Fibroblast of skin of scalp (primary cell): ENCODE data around the gene THSD4.

Experiments used
- DNase-seq: peaks from one replicate; pipeline ENCODE4 v3.0.0-alpha.2; 2013

THSD4 gene

DNA sequence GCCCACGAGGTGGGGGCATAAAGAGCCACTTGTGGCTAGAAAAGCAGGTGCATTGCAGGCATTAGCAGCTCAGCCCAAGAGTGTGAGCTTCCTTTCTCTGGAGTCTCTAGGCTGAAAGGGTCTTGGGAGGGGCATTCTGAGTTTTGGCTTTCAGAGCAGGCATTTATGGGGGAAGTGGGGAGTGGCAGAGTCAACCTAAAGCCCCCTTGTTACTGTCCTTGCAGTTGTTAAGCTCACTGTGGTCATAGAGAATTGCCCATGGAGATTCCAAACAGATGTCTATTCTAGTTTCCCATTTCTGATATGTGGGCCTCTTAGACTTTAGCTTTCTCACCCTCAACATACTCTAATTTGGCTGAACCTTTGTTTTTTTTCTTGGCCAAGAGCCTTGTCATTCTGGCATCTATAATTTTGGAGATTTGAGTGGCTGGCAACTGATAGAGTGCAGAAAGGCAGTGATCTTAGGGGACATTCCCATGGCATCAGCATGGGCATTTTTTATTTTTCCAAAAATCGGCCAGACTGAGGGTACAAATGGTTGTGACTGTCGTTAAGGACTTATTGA, 217.9 kb downstream of the THSD4 start:
- no peak for DNase-seq

DNA sequence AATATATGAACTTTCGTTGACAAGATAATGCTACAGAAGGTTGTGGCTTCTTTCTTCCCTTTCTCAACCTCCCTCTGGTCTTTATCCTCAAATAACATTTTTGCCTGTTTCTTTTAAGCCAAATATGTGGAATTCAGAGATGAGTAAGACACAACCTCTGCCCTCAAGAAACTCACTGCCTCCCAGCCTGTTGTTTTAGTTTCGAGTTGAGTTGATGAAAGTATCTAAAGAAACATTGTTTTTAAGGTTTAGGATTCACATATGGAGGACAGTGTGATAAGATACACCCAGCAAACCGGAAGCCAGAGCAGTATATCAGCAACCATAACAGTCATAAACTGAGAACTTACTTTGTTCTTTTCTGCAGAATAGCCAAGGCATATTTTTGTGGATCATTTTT, 218.6 kb downstream of the THSD4 start:
- DNase-seq, result peak; percentile 74

DNA sequence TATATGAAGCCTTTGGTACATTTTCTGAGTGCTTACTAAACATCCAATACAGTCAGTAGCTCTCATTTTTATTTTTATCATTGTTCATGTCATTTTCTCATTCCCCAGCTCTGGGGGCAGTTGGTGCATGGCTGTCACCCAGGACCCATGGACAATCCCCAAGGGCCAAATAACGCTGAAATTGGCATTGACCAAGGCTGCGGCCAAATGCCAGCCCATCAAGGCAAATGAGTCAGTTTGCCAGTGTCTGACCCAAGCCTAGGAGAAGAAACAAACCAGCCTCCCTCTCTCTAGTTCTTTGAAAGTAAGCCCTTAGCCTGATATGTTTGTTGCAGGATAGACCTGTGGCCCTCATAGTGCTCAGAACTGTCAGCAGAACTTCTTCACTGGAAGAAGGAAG, 219.2 kb downstream of the THSD4 start:
- no peak for DNase-seq

DNA sequence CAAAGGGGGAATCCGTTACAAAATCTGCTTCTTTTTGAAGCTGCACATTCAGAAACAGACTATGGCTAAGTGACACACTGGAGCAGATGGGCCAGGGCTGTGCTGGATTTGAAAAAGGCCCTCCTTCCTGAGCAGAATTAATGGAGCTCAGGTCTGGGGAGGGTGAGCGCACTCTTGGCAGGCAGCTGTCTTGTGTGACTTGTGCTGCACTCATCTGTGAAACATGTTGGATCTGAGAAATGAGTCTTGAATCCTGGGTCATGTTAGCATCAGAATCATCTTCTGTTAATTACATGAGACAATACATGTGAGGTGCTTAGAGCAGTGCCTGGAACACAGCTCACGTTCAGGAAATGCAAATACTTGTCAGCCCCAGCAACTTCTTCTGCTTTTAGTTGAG, 219.6 kb downstream of the THSD4 start:
- no peak for DNase-seq

DNA sequence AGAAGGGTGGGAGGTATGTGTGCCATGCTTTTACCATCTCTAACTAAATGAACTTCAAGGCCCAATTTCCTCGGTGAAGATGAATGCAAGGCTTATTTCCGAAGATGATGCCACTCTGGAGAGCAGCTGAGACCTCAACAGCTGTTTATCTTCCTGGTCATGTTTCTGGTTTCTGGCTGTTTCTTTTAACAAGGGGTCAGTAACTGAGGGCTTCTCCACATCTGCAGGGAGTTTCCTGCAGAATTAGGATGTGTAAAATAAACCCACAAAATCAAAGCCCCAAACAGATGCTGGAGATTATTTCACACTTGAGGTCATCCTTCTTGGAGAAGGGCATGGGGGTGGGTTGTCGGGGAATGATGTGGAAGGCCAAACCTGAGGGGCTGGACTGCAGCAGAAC, 220.3 kb downstream of the THSD4 start:
- DNase-seq, result no peak

DNA sequence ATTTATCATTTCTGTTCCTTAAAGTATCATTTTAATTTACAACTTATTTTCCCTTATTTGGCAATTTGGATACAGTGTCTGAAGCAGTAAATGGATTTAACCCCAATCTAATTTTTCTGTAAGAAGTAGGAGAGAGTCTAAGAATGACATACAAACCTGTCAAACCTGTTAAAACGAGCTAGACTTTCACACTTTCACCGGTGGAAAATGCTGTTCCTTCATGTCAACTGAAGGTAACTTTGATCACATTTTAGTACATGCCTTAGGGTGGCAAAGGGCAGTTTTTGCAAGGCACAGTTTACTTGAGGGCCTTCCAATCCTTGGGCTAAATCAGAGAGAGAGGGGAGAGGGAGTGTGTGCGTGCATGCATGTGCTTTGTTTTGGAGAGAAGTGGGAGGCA, 221.4 kb downstream of the THSD4 start:
- DNase-seq, result no peak

DNA sequence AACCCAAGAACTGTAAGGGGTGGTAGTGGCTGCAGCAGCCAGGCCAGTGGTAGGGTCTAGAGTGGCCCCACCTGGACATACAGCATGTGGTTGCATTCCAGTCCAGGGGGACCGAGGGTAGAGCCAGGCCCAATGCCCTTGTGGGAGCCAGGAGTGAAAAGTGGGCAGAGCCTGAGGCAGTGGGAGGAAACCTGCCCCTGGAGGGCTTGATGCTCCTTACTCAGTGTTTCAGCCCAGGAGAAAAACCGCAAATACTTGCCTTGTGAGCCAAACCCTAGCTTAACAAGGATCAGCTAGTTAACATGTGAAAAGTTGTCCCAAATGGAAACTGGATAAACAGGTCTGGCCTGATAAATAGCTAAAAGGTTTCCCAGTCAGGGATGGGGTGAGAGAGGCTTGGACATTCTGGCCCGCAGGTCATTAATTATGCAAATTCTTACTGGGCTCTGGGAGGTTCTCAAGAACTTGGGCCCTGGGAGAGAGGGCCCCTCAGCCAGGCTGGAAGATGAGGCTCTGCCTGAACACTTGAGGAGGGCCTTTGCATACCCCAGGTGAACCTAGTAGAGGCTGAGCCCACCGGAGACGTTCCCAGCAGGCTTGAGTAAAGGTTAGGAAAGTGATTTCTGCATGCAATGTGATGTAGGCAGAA, 222.1 kb downstream of the THSD4 start:
- DNase-seq, result peak; percentile 25

DNA sequence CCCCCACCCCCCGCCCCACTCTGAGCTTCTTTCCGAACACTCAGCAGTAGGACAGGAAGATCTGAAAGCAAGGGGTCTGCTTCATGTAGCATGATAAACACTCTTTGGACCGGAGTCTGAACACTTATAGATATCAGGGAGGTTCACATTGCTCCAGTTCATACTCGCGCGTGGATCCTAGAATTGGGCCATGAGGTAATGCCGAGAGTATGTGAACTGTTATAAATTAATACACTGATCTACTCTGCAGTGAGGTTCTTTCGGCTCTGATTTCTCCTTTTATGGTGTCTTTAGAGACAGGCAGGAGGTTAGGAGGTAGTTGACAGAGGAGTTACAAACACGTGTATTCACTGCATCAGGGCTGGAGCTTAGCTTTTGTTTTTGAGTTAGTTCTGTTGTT, 223.0 kb downstream of the THSD4 start:
- DNase-seq, result peak; percentile 20

DNA sequence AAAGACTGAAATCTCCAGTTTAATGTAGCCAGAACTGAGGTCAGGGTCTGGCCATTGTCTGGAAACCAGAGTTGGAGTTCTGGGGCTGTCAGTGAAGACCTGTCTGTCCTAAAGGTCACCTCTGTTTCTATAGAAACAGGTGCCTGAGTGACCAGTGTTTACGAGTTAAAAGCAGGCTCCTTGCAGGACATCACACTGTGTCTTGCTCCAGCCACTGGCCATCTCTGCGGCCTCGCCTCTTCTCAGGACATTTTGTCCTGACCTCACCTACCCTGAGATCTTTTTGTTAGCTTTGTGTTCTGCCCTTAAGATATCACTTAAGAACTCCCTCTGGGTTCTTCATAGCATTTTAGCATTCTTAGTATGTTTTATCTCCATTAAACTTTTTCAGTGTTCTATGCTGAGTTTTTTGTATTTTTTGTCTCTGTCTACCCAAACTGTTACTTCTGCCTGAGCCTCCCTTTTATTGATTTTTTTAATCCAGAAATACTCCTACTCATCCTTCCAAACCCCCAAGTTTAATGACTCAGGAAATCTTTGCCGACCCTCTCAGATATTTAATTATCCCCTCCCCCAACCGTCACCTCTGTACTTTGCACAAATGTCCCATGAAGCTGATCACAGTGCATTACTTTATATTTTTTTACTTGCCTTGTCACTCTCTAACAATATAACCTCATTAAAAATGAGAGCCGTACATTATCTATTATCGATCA, 223.7 kb downstream of the THSD4 start:
- no peak for DNase-seq

DNA sequence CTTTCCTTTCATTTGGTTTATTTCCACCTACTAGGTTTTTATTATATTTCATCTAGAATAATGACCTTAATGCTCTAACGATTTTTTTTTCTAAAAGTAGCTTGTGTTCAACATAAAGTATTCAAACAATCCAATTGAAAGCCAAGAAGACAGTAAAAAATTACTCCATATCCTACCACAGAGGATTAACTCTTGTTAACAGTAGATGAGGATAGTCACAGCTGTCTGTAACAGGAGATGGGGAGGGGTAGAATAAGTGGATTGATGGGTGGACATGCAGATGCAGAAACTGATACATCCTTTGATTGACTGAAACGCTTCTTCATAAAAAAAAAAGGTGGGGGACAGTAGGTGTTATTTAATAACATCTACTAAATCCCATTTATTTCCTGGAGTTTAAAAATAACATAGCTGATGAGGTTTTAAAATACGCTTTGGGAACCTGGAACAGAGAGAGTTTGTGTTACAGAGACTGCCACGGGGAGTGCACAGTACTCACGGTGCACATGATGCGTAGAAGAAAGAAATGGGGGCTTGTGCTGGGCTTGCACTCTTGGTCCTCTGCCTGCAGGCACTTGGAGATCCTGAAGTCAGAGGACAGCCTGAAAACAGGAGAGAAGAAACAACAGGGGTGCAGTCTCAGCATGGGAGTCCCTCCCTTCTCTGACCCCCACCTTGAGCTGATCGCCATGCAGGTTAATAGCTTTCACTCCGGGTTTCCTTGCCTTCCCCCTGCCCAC, 226.7 kb downstream of the THSD4 start:
- DNase-seq, result no peak

DNA sequence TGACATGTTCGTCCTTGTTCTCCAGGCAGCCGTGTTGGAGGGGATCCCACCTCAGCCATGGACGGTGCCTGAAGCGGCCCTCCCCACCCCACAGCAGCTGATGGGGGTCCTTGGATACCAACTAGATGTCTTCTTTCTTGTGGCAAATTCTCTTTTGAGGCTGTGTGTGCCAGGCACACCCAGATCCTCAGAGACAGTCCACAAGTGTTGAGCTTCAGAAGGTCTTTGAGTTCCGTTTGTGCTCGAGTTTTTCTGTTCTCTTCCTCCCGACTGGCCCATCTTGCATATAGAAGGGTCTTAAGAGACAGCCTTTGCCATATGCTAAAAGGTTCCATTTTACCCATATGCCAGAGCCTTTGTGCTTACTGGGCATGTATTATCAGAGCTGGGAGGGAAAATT, 227.4 kb downstream of the THSD4 start:
- no peak for DNase-seq

DNA sequence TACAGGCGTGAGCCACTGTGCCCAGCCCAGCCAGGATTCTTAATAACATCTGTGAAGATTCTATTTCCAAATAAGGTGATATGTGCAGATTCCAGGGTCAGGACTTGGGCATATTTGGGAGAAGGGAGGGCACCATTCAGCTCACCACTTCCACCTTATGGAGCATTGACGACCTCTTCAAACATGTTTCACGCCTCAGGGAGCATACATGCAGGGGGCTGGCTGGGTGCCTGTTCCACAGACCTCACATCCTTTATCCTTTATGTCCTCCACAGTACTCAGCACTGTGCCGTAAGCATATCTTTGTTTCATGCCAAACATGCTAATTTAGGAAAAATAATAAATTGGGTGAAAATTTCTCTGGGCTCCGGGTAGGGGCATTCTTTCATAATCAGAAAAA, 229.0 kb downstream of the THSD4 start:
- no peak for DNase-seq

DNA sequence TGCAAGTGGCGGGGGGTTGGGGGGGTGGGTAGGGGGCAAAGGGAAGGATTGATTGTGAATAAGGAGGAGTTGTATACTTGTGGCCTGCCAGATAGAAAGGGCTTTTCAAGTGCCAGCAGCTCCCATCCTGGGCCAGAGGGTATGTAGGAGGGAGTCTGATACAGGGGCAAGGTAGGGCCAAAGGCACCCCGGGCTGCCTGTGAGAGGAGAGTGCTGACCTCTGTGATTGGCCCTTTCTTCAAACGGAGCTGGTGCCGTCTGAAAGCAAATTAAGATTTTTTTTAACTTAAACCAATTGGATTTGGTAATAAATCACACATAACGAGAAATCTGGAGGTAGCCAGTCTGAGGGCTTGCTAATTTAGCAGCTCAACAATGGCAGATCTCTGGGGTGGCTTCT, 229.9 kb downstream of the THSD4 start:
- DNase-seq, result no peak

DNA sequence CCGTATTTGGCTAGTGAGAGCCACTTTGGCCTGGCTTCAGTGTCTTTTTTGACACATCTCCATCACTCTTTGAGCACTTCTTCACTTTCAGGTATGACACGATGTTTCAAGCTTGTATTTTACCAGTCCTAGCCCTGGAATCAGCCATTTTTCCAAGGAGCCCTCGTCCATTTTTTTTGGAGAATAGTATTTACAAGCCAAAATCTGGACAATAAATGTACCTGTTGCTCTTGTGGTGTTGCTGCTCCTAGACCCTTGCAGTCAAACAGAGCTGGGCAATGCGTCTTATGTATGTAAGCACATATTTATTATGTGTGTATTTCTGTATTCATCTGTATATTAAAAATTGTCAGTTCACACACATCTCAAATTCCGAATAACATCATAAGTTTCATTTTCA, 231.2 kb downstream of the THSD4 start:
- DNase-seq, result no peak

DNA sequence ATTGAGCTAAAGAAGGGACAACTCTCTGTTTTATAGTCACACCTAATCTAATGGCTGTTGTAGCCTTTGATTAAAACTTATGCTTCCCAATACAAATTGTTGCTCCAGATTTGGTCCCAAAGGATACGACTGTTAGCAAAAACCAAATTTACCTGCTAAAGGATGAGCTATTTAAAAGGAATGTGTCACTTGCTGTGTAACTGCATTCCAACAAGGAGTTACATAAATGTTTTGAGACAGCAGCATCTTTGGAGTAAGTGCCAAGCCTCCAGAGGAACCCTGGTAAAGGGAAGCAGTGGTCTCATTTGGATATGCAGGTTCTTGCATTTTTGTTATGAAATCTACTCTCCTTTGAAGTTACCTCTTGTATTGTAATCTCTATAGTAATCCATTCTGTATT, 233.3 kb downstream of the THSD4 start:
- no peak for DNase-seq

DNA sequence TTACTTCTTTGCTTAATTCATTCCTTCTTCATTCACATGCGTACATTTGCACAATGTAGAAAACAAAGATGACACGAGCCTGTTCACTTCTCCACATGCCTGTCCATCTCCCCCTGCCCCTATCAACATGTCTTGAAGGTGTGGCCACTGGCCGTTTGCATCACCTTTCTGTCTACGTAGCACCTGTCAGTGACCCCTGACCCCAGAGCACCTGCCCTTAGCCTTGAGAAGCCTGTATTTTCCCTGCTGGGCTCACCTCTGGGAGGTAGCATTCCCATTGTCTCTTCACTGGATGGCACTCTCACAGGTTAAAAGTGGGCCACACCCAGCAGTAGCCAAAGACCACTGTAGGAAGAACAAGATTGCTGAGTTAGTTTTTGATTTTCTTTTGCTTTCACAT, 234.1 kb downstream of the THSD4 start:
- DNase-seq, result no peak

DNA sequence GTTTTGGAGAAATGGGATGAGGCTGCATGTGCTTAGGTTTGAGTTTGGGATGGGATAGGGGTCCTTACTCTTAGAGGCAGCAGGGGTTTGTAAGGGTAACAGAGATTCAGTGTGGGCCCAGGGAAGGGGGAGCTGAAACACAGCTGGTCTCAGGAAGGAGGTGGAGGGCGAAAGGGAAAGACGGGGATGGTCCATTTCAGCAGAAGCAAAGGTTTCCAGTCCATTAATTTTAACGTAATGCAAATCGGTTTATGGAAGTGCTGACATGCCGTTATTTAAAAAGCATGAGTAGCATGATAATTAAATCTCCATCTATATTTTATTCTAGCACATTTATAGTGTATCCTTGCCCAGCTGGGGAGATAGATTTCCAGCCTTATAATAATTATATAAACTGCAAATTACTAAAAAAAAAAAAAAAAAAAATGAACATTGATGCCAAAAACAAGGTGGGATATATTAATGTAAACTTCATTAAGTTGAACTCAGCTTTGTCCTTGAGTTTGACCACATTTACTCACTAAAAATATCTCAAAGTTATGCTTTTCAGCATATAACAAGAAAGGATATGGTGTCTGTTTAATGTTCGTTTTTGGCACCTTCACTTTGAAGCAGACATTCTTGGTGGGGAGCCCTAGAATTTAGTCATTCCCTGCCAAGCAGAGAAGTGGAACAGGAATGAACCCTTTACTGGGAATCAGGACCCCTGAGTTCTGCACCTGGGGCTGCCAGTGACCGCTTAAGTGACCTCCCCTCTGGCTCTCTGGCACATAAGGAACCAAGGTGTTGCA, 234.7 kb downstream of the THSD4 start:
- no peak for DNase-seq

DNA sequence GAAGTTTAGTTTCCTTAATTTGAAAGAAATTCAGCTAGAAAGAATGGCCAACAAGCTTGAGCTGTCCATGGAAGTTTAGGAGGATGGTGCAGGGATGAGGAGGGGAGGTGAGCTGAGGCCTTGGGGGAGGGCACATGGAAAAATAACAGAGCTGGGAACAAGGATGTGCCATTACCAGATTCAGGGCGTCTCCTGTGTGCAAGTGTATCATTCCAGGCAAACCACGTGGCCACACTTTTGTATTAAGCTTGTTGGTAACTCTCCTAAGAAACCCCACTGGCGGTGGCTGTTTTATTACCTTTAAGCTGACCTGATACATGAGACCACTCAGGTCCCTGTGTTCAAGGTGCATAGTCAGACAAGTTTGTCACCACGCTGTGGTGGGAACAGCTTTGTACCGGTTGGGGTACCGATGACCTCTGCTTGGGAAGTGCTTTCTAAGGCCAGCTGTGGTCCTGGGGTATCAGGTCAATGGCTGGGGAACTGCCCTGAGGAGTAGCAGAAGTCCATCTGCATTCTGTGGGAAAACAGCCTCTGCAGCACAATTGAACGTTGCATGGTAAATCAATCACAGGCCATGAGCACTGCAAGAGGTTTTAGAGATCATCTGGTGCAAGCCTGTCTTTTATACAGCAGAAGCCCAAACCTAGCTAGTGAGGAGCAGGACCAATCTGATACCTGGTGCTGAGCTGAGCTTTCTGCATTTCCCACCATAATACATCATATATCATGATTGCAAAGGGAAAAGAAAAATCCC, 235.5 kb downstream of the THSD4 start:
- DNase-seq, result no peak

DNA sequence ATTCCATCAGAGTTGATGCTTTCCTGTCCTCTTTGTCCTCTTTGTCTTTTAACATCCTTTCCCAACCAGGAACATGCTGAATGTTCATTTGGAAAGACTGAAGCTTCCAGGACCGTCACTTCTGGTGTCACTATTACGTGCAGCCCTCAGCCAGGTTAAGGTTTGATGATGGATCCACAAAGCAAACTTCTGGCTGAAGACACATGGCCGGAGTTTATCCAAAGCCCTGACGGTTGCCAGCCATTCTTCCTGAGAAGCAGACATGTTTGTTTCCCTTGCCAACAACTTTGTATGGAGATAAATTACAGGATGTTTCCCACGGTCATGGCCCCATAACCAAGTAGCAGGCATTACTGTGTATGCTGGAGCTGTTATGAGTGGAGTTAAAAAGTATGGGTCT, 236.9 kb downstream of the THSD4 start:
- no peak for DNase-seq

DNA sequence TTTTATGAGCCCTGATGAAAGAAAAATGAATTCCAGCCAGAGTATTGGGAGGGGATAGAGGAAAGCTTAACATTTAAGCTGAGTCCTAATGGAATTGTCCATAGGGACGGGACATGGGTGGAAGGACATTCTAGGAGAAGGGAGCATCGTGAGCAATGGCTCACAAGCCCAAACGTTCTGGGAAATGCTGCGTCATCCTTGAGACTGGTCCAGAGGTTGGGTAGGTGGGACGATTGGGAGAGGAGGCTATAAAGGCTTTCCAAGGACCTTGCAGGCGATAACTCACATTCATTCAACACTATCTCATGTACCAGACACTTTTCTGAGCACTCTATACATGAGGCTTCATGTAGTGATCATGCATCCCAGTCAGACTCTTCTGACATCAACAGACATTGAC, 237.5 kb downstream of the THSD4 start:
- DNase-seq, result no peak

DNA sequence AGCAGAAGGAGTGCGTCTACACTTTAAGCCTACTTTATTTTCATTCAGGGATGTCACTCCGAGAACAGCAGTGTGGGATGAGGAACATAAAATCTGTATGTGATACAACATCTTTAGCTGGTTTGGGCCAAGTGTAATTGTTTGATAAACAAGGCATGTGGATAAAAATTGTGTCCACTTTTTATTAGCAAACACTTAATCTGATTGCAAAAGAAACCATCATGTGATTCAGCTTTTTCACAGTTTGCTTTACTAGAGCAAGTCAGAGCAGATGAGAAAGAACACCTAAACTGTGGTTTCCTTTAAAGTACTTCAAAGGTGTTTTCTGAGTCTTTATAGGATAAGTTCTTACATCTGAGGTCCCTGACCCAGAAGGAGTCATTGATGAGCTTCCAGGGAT, 237.9 kb downstream of the THSD4 start:
- no peak for DNase-seq

DNA sequence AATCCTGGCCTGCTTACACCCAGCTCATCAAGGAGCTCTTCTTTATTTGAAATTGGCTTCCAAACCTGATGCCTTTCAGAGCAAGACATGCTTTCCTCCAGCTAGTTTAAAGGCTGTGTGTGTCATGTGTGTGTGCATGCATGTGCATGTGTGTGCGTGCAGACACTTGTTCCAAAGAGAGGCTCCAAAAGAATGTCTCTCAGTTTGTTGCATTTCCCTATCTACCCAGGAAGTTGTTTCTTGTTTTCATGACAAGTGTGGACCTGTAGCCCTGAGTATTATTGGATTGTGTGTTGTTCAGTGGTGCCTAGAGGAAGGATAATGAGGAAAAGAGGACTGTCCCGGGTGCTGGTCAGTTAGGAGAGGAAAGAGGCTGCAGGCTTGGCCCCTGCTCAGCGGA, 240.0 kb downstream of the THSD4 start:
- no peak for DNase-seq
